Natural killer cell (primary cell): ENCODE data around the gene SEC16B. TPM values are rescaled to one million over a fixed set of nuclear protein-coding genes. Genes with fewer than 3 reads are reported as not detected.

Experiments
- ATAC-seq, 3 donors: fragments of 150-1000 bp in 2 of 3; fragments of 200-7000 bp in 1 of 3; cut with Tn5 transposase; 1 replicate in 1 of 3; 2 replicates in 2 of 3; pipeline ENCODE4 v1.10.0; 2021; ENCODE audit warnings: mild to moderate bottlenecking in 2 of 3, moderate library complexity in 2 of 3
- DNase-seq, 2 donors: peaks; one replicate each; pipeline versions ENCODE4 v3.0.0 to v3.0.0-alpha.2; 2013 to 2021; ENCODE audit warnings: mixed read lengths in 1 of 2
- H3K27ac ChIP-seq: one replicate; pipeline ENCODE4 v1.5.1; 2013; ENCODE audit warnings: mild to moderate bottlenecking, low read length
- H3K27me3 ChIP-seq: one replicate; pipeline ENCODE4 v1.6.1; 2013; ENCODE audit warnings: low read length; ENCODE audit not compliant: control insufficient read depth, insufficient read depth
- H3K36me3 ChIP-seq: one replicate; pipeline ENCODE4 v1.6.1; 2013; ENCODE audit warnings: low read length; ENCODE audit not compliant: control insufficient read depth, insufficient read depth
- H3K4me1 ChIP-seq: one replicate; pipeline ENCODE4 v1.6.1; 2013; ENCODE audit warnings: low read length; ENCODE audit not compliant: control insufficient read depth, insufficient read depth
- H3K4me3 ChIP-seq: one replicate; pipeline ENCODE4 v1.5.1; 2013; ENCODE audit warnings: low read length
- H3K9me3 ChIP-seq: one replicate; pipeline ENCODE4 v1.6.1; 2013; ENCODE audit warnings: low read length; ENCODE audit not compliant: control insufficient read depth, insufficient read depth
- H3K27ac Mint-ChIP-seq, 2 donors: one replicate each; pipeline ENCODE4 v1.8.0; 2022; ENCODE audit warnings: mild to moderate bottlenecking in 2 of 2, mixed read lengths in 2 of 2, moderate library complexity in 1 of 2
- H3K27me3 Mint-ChIP-seq, 2 donors: one replicate each; pipeline ENCODE4 v1.8.0; 2022; ENCODE audit warnings: low read depth in 2 of 2, mixed read lengths in 2 of 2
- H3K36me3 Mint-ChIP-seq: one replicate; pipeline ENCODE4 v1.8.0; 2022; ENCODE audit warnings: mixed read lengths
- H3K4me1 Mint-ChIP-seq, 2 donors: one replicate each; pipeline ENCODE4 v1.8.0; 2022; ENCODE audit warnings: mixed read lengths in 2 of 2
- H3K4me3 Mint-ChIP-seq: one replicate; pipeline ENCODE4 v1.8.0; 2022; ENCODE audit warnings: mild to moderate bottlenecking, moderate library complexity, mixed read lengths
- H3K9me3 Mint-ChIP-seq, 2 donors: one replicate each; pipeline ENCODE4 v1.8.0; 2022; ENCODE audit warnings: mixed read lengths in 2 of 2
- CTCF ChIP-seq: fragments of 200-600 bp; IDR thresholded peaks from one replicate; pipeline ENCODE4 v1.8.0; 2022; ENCODE audit warnings: antibody characterized with exemption
- WGBS: methylation state at CpG from one replicate; pipeline ENCODE4 v1.1.7; 2013; ENCODE audit warnings: missing lambda C conversion rate; ENCODE audit not compliant: insufficient coverage; 5-methylcytosine and 5-hydroxymethylcytosine counted together
- intact Hi-C: fragments of 100-400 bp; cut with micrococcal nuclease; formaldehyde crosslinking; loops from one replicate; pipeline ENCODE4 v1.14.2; 2022
- total RNA-seq, 4 donors: library from RNA; stranded (reverse); fragments of 120-200 nt in 1 of 4; gene quantifications; one replicate each; pipeline versions ENCODE4 v1.2.3 to v1.2.4, GENCODE V29; 2013 to 2022

The SEC16B gene
- total RNA-seq, 3 donors from 2014 or later (not counting 1 experiment from before 2014, with no cell fraction given), result 0.31 TPM; not detected in 2

GRCh38 chr1:177978530-177978929 lies 8.7 kb upstream of the SEC16B start:
- H3K9me3 Mint-ChIP-seq, result peaks cover 7% of the 10 kb centered on the region in 2 donors
- no peaks in the 10 kb centered on the region for H3K36me3 Mint-ChIP-seq
- intact Hi-C loops, result no loop called here
- Histone ChIP-seq H3K27me3 (no peaks in the 10 kb centered on the region), H3K27ac (no peak overlapping the region), H3K9me3 (no peaks in the 10 kb centered on the region), H3K4me1 (no peaks in the 10 kb centered on the region), H3K36me3 (no peaks in the 10 kb centered on the region), H3K4me3 (no peak overlapping the region)
- H3K4me3 Mint-ChIP-seq, result no peak overlapping the region
- no CpG with 5 or more reads among the region's 1 CpG for WGBS
- no peak overlapping the region for H3K27ac Mint-ChIP-seq
- no peak for ATAC-seq
- no peak for DNase-seq
- no peaks in the 10 kb centered on the region for H3K27me3 Mint-ChIP-seq
- TF ChIP-seq CTCF, result no peak
- H3K4me1 Mint-ChIP-seq, result no peaks in the 10 kb centered on the region

- intact Hi-C loops, result no loop called here
- Histone ChIP-seq H3K4me3 (no peak overlapping the region), H3K27me3 (no peaks in the 10 kb centered on the region), H3K27ac (no peak overlapping the region), H3K9me3 (no peaks in the 10 kb centered on the region), H3K4me1 (no peaks in the 10 kb centered on the region), H3K36me3 (no peaks in the 10 kb centered on the region)
- no peak for TF ChIP-seq CTCF
- ATAC-seq, result no peak
- Mint-ChIP-seq H3K9me3 (peaks cover 7% of the 10 kb centered on the region in 2 donors), H3K27me3 (no peaks in the 10 kb centered on the region), H3K36me3 (no peaks in the 10 kb centered on the region), H3K27ac (no peak overlapping the region), H3K4me1 (no peaks in the 10 kb centered on the region), H3K4me3 (no peak overlapping the region)
- no peak for DNase-seq
- 78% methylated on average over 1 of the region's 1 CpG for WGBS
These were observed 7.3 kb upstream of the SEC16B start for GRCh38 chr1:177977141-177977540.

GRCh38 chr1:177976596-177976995 lies 6.7 kb upstream of the SEC16B start:
- no peak overlapping the region for H3K27ac ChIP-seq
- Mint-ChIP-seq H3K27ac (no peak overlapping the region), H3K4me1 (no peaks in the 10 kb centered on the region), H3K9me3 (peaks cover 7% of the 10 kb centered on the region in 2 donors), H3K27me3 (no peaks in the 10 kb centered on the region), H3K36me3 (no peaks in the 10 kb centered on the region), H3K4me3 (no peak overlapping the region)
- ATAC-seq (no peak), DNase-seq (no peak)
- no peaks in the 10 kb centered on the region for H3K27me3 ChIP-seq
- no peaks in the 10 kb centered on the region for H3K36me3 ChIP-seq
- H3K9me3 ChIP-seq, result no peaks in the 10 kb centered on the region
- intact Hi-C loops, result no loop called here
- no peak overlapping the region for H3K4me3 ChIP-seq
- TF ChIP-seq CTCF, result no peak
- no peaks in the 10 kb centered on the region for H3K4me1 ChIP-seq
